HG03095 (cell line): ENCODE measurements around the gene PRIMPOL.
A peak's percentile ranks its signal among the peaks of the same experiment; 100 is the strongest.
"Not testable (repeated sequence)": the region's sequence is repeated elsewhere in the genome, so short reads cannot be mapped to it uniquely, and the experiment has no call there.

ENCODE experiments used
- ATAC-seq: cut with Tn5 transposase; IDR thresholded peaks from one replicate; pipeline ENCODE4 v1.9.1; 2021; ENCODE audit warnings: moderate library complexity; ENCODE audit not compliant: unreplicated experiment

PRIMPOL gene

DNA sequence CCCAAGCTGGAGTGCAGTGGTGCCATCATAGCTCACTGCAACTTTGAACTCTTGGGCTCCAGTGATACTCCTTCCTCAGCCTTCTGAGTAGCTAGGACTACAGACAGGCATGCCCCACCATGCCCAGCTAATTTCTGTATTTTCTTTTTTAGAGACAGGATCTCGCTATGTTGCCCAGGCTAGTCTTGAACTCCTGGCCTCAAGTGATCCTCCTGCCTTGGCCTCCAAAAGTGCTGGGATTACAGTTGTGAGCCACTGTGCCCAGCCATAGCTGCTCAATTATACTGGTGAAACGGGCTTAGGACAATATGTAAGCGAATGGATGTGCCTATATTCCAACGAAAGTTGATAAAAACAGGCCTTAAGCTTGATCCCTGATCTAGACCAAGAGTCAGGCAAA, 13.4 kb upstream of the PRIMPOL start:
- no peak for ATAC-seq

DNA sequence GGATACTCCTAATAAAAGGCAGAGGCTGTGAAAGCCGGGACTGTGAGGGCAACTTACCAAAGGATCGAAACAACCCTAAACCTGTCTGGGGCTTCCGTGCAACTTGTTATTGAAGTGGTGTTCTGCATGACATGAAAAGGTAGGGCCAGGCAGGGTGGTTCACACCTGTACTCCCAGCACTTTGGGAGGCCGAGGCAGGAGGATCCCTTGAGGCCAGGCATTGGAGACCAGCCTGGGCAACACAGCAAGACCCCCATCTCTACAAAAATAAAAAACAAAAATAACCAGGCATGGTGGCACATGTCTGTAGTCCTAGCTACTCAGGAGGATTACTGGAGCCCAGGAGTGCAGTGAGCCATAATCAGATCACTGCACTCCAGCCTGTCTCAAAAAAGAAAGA, 12.6 kb upstream of the PRIMPOL start:
- ATAC-seq, result no peak

DNA sequence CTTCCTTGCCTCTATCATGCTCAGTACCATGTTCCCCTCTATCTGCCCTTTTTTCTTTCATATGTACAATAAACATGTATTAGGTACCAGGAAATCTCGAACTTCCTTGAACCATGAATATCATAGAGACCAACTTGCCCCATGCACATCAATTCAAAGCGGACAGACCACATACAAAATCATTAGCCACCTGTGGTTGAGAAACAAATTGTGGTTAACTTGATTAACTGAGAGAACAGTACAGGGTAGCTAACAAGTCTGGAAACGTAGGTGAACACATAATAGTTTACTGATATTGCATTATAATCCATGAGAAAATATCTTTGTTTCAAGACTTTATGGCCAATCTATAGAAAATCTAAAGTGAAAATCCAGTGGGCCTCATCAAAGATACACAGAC, 8.5 kb upstream of the PRIMPOL start:
- peak; percentile 54 for ATAC-seq

DNA sequence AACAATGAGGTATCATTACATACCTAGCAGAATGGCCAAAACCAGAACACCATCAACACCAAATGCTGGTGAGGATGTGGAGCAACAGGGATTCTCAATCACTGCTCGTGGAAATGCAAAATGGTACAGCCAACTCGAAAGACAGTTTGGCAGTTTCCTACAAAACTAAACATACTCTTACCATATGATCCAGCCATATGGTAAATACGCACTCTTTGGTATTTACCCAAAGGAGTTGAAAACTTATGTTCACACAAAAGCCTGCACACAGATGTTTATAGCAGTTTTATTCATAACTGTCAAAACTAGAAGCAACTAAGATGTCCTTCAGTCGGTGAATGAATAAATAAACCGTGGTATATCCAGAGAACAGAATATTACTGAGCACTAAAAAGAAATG, 8.1 kb upstream of the PRIMPOL start:
- no peak for ATAC-seq

DNA sequence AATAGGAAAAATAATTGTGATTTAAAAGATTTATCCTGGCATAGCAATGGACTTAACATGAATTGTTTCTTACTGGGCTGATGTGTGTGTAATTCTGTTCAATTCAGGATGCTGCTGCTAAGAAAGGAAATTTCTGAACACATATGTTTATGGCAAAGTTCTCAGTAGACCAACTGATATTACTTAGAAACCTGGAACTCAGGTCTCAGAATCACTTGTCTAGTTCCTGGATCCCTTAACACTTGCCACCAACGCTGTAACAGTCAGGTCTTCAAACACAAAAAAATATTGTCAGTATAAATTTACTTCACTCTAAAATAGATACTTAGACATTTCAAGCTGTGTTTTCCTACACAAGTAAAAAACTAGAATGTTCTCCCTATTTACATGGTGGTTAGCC, 5.8 kb upstream of the PRIMPOL start:
- no peak for ATAC-seq

DNA sequence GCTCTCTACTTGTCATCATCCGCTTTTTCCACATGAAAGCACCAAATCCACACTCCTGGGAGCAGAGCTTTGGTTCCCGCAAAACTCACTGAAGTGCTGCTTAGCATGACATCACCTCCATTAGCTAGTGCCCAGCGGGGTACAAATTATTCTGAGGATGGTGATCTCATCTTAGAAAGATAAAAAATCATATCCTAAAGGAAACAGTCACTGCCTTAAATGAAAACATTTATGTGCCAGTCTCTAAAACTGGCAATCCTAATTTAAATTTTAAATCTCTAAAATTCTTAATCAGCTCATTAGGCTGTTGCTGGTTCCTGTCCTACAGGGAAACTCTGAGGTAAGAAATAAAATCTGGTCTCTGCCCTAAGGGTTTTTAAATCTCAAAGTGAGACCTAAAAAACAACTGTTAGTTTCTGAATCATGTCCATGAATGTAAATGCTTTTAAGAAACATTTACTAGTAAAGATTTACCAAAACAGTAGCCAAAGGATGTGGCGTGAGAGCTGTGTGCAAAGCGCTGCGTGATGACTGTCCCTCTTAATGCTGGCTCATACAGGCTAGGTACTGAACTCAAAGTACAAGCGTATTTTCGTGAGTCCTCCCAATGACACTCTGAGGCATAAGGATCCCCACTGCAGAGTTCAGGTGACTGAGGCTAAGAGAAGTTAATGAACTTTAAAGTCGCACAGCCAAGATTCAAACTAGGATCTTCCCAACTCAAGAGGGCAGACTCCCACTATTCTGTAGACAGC, 4.8 kb upstream of the PRIMPOL start:
- ATAC-seq, result no peak

DNA sequence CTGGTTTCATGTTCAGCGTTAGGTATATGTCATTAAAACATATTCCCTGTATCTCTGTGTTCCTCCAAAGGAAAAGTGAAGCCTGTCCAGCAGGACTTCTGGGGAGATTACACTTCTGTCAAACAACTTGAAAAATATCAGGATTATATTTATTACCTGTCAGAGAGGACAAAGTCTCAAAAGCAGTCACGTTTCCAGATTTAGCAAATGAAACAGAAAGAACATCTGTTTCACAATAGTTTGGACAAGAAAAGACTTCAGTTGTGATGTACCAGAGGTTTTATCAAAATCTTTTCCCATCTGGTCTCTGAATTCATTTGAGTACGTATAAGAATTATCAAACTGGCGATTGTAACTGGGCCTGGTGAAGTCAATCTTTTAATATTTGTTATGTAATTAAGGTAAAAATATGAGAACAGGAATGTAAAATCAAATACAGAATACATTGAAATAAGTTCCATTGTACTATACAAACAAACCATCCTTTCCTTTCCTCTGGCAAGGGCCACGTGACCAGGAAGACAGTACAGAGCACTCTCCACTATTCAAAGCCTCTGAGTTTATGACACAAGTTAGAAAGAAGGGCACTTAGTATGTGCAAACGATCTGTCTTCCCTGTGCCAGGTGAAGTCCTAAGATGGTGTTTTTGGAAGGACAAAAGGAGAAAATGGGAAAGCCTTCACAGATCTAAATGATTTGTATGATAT, 3.5 kb upstream of the PRIMPOL start:
- no peak for ATAC-seq

DNA sequence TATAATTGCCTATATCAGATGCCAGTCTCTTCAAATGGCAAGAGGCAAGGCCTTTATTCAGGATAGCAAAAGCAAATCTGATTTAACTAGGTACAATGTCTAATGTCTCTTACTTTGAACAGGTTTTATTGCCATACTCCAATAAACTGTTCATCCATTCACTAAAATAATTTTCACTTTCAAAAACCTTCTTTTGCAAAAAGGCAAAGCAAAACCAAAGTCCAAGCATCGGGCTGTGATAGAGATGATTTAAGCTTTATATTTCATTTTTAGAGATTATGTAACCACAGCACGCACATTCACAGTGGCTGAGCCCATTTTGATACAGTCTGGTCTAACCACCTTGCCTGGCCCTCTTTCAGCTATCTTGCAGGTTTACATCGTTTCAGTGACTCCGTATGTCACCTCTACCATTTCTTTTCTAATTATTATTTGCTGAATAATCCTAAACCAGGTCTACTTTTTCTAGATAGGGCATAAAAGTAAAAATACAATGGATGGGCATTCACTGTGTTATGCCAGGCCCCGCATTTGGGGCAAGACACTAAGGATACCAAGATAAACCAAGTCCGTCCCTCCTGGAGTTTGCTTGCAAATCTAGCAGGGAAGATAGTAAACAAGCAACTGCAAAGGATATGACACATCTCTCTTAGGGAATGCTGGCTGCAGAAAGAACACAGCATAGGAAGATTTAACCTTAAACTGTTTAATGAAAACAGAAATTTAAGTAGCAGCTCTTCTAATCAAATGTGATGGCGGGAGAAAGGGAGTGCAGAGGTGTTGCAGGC, 2.1 kb upstream of the PRIMPOL start:
- no peak for ATAC-seq

DNA sequence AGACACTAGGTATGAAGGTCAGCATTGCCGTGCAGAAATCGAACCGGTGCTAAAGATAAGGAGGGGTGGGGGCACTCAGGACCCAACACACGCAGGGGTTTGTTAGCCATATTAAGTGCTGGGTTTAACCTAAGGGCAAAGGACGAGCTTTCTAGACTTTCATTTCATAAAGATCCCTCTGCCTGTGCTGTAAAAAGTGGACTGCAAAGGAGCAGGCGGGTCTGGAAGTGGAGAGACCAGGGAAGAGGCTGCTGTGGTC, 1.6 kb upstream of the PRIMPOL start:
- no peak for ATAC-seq

DNA sequence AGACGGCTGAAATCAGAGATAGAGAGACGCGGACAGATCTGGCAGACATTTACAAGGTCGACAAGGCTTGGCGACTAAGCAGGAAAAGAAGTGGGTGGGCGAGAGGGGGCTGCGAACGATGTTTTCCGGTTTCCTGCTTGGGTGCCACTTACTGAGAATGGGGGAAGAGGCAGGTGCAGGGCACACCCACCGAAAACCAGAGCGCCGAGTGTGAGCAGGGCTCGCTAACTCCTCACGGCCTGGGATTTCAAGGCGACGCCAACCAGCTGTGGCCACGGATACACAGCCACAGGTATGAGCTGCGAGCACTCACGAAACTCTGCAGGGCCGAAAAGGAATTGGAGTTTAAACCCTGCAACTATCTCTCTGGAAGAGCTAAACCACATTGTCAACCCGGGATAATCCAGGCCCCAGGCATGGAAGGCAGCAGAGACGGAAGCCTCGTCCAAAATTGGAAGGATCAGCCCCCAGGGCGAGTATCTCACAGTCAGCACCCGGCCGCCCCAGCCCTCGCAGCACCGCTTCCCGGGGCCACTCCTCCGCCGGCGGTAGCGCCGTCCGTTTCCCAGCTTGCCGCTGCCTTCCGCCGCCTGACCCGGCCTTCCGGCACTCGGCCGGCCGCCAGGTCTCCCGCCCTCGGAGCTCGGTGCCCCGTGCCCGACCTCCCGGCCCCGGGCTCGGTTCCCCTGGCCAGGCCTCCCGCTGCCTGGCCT, 1.1 kb upstream of the PRIMPOL start:
- peak; percentile 28 for ATAC-seq

DNA sequence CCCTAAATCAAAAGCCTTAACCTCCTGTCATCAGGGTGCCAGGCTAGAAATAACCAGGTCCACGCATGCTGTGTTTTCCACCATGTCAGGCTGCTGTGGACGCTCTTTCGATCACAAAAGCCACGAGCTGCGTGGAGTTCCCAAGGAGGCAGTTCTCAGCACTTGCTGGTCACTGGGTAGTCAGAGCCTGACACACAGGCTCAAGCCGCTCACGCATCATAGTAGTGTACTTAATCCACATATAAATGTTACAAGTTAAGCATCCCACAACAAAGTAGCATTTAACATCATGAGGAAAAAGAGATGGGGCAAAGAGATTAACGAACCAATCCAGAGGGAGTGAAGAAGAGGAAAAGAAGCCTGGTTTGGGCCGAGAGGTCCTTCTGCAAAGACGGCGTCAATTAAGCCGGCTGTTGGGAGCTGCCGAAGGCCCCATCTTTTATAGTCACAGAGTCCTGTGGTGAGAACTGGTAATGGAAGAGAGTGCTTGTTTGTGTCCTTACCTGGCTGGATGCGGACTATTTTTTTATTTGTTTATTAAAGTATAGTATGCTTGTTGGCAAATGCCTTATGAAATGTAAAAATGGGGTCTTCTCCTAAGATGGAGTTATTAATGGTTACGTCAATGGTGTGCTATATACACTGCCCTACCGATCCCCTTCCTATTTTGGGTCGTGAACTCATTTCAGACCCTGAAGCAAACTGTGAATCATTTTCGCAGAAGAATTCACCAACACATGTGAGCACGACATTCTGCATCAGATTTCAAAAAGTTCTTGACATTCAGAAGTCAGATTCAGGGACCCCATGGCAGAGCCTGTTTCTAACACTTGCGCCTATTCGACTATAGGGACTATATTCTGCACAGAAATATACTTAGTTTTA, 675 bp downstream of the PRIMPOL start:
- peak; percentile 3 for ATAC-seq

DNA sequence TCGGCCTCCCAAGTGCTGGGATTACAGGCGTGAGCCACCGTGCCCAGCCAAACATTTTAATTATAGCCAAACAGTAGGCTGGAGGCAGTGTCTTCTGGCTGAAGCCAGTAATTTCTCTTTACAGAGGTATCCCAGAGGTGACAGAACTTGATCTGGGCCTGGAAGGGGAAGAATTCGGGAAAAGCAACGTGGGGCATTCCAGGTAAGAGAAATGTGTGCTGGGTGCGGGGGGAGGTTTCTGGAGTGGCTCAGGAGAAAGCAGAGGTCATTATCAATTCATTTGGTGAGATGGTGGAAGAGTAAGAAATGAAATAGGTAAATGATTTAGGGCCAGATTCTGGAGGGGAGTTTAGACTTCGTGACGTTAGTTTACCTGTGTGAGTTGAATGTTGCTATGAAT, 2.4 kb downstream of the PRIMPOL start:
- no peak for ATAC-seq

DNA sequence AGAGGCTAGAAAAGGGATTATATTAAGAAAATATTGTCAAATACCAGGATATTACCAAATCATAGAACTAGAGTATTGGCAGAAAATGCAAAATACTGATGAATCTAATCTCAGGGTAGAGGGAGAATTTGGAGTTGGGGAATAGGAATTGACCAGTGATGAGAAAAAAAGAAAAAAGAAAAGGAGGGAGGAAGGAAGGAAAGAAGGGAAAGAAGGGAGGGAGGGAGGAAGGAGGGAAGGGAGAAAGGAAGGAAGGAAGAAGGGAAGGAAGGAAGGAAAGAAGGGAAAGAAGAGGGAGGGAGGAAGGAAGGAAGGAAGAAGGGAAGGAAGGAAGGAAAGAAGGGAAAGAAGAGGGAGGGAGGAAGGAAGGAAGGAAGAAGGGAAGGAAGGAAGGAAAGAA, 3.1 kb downstream of the PRIMPOL start:
- ATAC-seq, result not testable (repeated sequence)

DNA sequence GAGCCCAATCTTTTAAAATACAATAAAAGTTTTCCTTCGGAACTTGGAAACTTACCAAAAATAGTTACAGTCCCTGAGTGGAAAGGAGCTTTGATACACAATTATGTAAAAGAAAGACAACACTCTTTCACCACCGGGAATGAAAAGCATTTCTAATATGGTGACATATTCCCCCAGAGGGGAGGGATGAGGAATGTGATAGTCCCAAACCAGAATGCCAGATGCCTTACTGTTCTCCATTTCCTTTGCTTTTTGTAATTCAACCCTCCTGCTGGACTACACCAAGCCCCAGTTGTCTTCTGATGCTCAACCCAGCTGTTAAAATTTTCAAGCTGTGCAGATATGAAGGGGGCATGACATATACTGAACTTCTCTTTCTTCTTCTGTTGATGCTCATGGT, 4.1 kb downstream of the PRIMPOL start:
- ATAC-seq, result no peak

DNA sequence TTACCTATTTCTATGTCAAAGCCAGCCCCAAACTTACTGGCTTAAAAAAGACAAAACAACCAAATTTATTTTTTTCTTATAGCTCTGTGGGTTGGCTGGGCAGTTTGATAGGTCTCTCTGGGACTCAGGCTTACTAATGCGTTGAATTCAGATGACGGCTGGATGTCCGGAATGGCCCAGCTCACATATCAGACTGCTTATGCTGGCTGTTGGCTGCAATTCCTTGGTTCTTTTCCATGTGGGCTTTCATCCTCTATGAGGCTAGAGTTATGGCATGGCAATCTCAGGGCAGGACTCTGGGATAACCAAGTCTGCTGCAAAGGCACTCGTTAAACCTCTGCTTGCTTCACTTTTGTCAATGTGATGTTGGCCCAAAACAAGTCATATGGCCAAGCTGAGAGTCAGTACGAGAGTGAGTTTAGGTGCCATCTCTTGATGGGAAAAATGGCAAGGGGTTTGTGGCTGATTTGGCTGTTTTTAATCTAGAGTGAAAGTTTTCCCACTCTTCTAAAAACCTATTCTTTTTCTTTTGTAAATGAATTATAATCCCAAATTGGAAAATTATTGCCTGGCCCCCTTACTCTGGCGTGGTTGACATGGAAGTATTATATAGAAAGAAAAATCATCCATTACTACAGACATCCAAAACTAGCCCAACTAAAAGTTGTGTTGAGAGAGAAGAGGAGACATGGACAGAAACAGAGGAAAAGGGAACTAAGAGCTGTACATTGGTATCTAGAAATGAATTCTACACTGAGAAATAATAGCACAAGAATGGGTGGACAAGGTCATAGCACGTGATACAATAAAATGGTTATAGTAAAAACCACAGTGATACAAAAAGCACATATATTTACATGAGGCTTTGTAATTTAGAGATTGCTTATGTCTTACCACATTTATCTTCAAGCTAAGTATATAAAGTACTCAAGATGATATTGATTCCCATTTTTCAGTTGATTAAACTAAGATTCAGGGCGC, 6.6 kb downstream of the PRIMPOL start:
- ATAC-seq, result no peak

DNA sequence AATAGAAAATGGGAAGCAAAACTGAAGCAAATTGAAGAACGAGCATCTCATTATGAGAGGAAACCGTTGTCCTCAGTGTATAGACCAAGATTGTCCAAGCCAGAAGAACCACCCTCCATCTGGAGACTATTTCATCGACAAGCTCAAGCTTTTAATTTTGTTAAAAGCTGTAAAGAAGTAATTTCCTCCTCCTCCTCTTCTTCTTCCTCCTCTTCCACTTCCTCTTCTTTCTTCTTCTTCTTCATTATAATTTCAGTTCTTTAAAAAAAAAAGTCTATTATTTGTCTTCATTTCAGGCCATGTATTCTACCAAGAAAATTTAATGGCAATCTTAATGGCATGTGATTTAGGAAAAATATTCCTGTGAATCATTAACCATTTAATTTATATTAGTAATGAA, 7.6 kb downstream of the PRIMPOL start:
- ATAC-seq, result no peak

DNA sequence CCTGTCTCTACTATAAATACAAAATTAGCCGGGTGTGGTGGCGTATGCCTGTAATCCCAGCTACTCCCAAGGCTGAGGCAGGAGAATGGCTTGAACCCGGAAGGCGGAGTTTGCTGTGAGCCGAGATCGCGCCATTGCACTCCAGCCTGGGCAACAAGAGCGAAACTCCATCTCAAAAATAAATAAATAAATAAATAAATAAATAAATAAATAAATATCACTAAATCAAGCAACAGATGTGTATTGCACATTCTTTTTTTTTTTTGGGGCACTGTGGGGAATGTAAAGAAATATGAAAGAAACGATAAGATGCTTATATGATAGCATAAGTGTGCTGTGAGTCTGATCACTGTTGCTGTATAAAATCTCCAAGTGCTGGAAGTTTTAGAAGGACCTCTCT, 8.3 kb downstream of the PRIMPOL start:
- ATAC-seq, result not testable (repeated sequence)

DNA sequence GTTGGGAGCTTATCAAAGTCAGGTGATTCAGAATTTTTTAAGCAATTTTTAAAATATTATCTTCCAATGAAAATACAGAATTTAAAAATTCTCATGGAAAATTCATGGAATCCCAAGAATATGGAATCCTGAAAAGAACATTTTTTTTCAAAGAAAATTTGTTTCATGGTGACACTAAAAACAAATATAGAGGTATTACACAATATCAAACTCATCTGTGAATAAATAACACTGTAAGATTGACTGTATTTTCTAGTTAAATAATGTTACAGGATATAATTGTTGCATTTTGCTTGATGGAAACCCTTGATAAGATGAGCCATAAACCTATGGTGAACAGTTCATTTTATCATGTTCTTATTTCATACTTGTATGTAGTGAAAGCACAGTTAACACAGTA, 11.4 kb downstream of the PRIMPOL start:
- no peak for ATAC-seq

DNA sequence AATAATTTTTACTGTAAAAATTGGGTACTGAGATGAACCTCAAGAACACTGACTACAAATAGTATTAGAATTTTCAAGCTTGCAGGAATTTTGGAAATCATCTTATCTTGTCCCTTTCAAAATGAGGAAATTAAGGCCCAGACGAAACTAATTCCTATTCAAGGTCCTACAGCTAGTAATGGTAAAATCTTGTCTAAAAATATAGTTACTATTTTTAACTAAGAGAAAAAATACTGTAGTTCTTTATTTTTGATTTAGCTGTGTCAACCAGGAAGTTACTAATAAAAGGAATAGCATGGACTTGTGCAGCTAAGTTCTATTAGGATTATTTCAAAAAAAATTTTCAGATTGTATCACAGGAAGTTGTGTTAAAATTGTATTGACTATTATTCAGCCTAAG, 12.7 kb downstream of the PRIMPOL start:
- ATAC-seq, result no peak
